Fibroblast of pulmonary artery (primary cell): ENCODE measurements around the gene SUV39H1.

Experiments
- DNase-seq: peaks from one replicate; pipeline ENCODE4 v3.0.0-alpha.2; 2010; ENCODE audit warnings: low read depth
- H3K4me3 ChIP-seq: replicated peaks from 2 replicates; pipeline ENCODE4 v1.5.1; 2011; ENCODE audit warnings: low read depth, mild to moderate bottlenecking, control low read depth, low read length, moderate library complexity
- CTCF ChIP-seq: IDR thresholded peaks from 2 replicates; pipeline ENCODE4 v1.5.1; 2011; ENCODE audit warnings: mild to moderate bottlenecking, control low read depth, low read length, inconsistent platforms; ENCODE audit errors: missing control alignments

SUV39H1 gene

GRCh38 chrX:48700951-48701653, 4.6 kb downstream of the SUV39H1 start:
- DNase-seq: peak; percentile 90
- TF ChIP-seq CTCF: no peak
- H3K4me3 ChIP-seq: no peak overlapping the region

- no peak overlapping the region for H3K4me3 ChIP-seq
- no peak for DNase-seq
- no peak for TF ChIP-seq CTCF
These were observed 5.5 kb downstream of the SUV39H1 start for GRCh38 chrX:48702032-48702431.

- DNase-seq: no peak
- TF ChIP-seq CTCF: no peak
- H3K4me3 ChIP-seq: no peak overlapping the region
These were observed 6.2 kb downstream of the SUV39H1 start for GRCh38 chrX:48702716-48703115.

- H3K4me3 ChIP-seq: no peak overlapping the region
- TF ChIP-seq CTCF: no peak
- no peak for DNase-seq
These were observed 6.7 kb downstream of the SUV39H1 start for GRCh38 chrX:48703228-48703627.

GRCh38 chrX:48703642-48704481, 7.3 kb downstream of the SUV39H1 start:
- no peak for TF ChIP-seq CTCF
- H3K4me3 ChIP-seq: no peak overlapping the region
- peak; percentile 18 for DNase-seq

- no peak for DNase-seq
- no peak overlapping the region for H3K4me3 ChIP-seq
- no peak for TF ChIP-seq CTCF
These were observed 9.3 kb downstream of the SUV39H1 start for GRCh38 chrX:48705871-48706270.
